Measurements from ENCODE around the gene ZBTB7A. TPM values are rescaled to one million over a fixed set of nuclear protein-coding genes. Genes with fewer than 3 reads are reported as not detected.
A peak's percentile ranks its signal among the peaks of the same experiment; 100 is the strongest.

ZBTB7A gene
- total and polyA plus RNA-seq, 2 experiments from 2014 or later, result 18.6 to 20.5 TPM

DNA sequence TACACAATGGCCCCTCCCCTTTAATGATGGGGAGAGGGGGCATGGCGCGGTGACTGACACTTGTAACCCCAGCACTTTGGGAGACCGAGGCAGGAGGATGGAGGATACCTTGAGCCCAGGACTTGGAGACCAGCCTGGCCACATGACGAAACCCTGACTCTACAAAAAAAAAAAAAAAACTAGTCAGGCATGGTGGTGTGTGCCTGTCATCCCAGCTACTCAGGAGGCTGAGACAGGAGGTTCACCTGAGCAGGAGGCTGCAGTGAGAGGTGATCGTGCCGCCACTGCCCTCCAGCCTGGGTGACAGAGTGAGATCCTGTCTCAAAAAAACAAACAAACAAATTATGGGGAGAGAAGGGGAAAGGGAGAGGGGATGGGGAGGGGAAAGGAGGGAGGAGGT, 13.8 kb upstream of the ZBTB7A start:
- TF ChIP-seq, protein P1, sequence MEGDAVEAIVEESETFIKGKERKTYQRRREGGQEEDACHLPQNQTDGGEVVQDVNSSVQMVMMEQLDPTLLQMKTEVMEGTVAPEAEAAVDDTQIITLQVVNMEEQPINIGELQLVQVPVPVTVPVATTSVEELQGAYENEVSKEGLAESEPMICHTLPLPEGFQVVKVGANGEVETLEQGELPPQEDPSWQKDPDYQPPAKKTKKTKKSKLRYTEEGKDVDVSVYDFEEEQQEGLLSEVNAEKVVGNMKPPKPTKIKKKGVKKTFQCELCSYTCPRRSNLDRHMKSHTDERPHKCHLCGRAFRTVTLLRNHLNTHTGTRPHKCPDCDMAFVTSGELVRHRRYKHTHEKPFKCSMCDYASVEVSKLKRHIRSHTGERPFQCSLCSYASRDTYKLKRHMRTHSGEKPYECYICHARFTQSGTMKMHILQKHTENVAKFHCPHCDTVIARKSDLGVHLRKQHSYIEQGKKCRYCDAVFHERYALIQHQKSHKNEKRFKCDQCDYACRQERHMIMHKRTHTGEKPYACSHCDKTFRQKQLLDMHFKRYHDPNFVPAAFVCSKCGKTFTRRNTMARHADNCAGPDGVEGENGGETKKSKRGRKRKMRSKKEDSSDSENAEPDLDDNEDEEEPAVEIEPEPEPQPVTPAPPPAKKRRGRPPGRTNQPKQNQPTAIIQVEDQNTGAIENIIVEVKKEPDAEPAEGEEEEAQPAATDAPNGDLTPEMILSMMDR (IDR thresholded peaks at IDR 0.05; ENCODE audit: low read depth, low read length), result no peak
- Histone ChIP-seq H3K4me1 (ENCODE audit: low read depth) (peaks cover 2% of the 10 kb centered on the region), H3K4me3 (no peak overlapping the region), H3K27ac (no peak overlapping the region), H3K27me3 (no peaks in the 10 kb centered on the region), H3K9me3 (ENCODE audit: low read depth) (no peaks in the 10 kb centered on the region), H3K36me3 (no peaks in the 10 kb centered on the region)
- DNase-seq (ENCODE audit: low read depth in 1 of 2, low spot score in 1 of 2), result no peak

DNA sequence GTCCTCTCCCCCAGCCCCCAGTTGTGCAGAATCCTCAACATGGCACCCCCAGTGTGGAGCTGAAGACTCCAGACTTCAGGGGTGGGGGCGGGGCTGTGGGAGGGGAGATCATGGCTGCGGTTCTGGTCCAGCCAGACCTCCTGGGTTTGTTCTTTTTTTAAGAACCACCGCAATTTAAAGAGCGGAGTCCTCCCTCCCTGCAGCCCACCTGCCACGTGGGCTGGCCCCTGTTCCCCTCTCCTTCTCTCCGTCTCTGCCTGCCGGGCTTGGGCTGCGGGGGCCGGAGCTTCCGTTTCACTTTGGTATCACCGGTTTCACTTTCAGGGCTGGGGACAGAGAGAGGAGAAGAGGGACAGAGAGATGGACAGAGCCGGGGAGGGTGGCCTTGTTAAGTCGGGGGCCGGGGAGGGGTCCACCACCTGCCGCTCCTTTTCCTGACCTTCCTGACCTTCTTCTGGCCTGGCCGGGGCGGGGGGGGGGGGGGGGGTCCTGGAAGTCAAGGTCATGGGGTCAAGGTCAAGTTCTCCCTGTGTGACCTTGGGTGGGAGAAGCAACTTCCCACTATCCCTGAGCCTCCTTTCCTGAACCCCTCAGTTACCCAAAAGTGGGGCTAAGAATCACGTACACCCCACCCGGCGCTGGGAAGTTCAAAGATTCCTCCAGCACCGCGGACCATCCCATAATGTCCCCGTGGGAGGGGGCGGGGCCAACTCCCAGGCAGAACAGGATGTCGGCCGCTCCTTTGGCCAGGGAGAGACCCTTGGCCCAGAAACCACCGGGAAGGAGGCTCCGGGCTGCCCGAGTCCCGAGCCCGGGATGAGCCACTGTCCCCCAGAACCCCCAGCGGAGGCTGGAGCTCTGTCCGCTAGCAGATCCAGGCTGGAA, 11.3 kb upstream of the ZBTB7A start:
- TF ChIP-seq, protein P1 (IDR thresholded peaks at IDR 0.05; ENCODE audit: low read depth, low read length), result no peak
- H3K36me3 ChIP-seq, result no peaks in the 10 kb centered on the region
- peak; percentile 28 to 60 for DNase-seq (ENCODE audit: low read depth in 1 of 2, low spot score in 1 of 2)
- no peak overlapping the region for H3K4me3 ChIP-seq
- H3K9me3 ChIP-seq (ENCODE audit: low read depth), result no peaks in the 10 kb centered on the region
- peaks cover 2% of the 10 kb centered on the region for H3K4me1 ChIP-seq (ENCODE audit: low read depth)
- H3K27me3 ChIP-seq, result no peaks in the 10 kb centered on the region
- H3K27ac ChIP-seq, result no peak overlapping the region

DNA sequence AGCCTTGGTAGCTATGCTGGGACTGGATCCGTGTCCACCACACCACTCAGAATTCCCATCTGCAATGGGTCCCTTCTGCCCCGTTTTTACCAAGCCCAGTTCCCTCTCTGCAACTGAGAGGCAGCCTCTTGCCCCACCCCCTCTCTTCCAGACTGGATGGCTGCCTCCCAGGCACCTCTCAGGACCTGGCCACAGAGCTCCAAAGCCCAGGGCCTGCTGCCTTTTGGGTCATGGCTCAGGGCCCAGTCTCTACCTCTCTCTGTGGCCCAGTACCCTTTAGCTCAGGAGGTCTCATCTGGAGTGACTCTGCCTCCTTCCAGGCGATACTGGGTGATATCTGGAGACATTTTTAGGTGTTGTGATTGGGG, 10.3 kb upstream of the ZBTB7A start:
- H3K27ac ChIP-seq, result no peak overlapping the region
- H3K9me3 ChIP-seq (ENCODE audit: low read depth), result no peaks in the 10 kb centered on the region
- no peaks in the 10 kb centered on the region for H3K27me3 ChIP-seq
- no peak overlapping the region for H3K4me3 ChIP-seq
- DNase-seq (ENCODE audit: low read depth in 1 of 2, low spot score in 1 of 2), result no peak
- peaks cover 2% of the 10 kb centered on the region for H3K4me1 ChIP-seq (ENCODE audit: low read depth)
- no peaks in the 10 kb centered on the region for H3K36me3 ChIP-seq
- TF ChIP-seq, protein P1 (IDR thresholded peaks at IDR 0.05; ENCODE audit: low read depth, low read length), result no peak

DNA sequence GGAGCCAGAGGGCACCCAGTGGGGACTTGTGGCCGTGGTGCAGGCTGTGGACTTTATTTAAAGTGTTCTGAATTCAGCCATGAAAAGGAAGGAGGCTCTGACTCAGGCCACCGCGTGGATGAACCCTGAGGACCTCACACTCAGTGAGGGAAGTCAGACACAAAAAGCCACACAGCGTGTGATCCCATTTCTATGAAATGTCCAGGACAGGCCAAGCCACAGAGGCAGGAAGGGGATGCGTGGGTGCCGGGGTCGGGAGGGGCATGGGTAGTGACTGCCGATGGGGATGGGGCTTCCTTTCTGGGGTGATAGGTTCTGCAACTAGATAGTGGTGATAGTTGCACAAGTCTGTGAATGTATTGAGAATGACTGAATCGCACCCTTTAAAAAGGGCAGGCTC, 8.7 kb upstream of the ZBTB7A start:
- no peaks in the 10 kb centered on the region for H3K27me3 ChIP-seq
- H3K36me3 ChIP-seq, result no peaks in the 10 kb centered on the region
- H3K9me3 ChIP-seq (ENCODE audit: low read depth), result no peaks in the 10 kb centered on the region
- no peak overlapping the region for H3K4me3 ChIP-seq
- peaks cover 2% of the 10 kb centered on the region for H3K4me1 ChIP-seq (ENCODE audit: low read depth)
- DNase-seq (ENCODE audit: low read depth in 1 of 2, low spot score in 1 of 2), result no peak
- no peak overlapping the region for H3K27ac ChIP-seq
- TF ChIP-seq, protein P1 (IDR thresholded peaks at IDR 0.05; ENCODE audit: low read depth, low read length), result no peak

DNA sequence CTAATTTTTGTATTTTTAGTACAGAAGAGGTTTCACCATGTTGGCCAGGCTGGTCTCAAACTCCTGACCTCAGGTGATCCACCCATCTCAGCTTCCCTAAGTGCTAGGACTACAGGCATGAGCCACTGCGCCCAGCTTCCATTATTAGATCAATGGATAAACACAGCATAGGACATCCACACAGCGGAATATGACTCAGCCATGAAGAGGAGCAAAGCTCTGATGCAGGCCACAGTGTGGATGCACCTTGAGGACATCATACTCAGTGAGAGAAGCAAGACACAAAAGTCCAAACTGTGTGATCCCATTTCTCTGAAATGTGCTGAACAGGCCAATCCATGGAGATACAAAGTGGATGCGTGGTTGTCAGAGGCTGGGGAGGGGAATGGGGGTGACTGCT, 4.9 kb upstream of the ZBTB7A start:
- no peaks in the 10 kb centered on the region for H3K9me3 ChIP-seq (ENCODE audit: low read depth)

More for the DNA sequence above, 4.9 kb upstream of the ZBTB7A start:
- TF ChIP-seq, protein P1 (IDR thresholded peaks at IDR 0.05; ENCODE audit: low read depth, low read length), result no peak
- Histone ChIP-seq H3K27me3 (peaks cover 16% of the 10 kb centered on the region), H3K36me3 (no peaks in the 10 kb centered on the region), H3K27ac (no peak overlapping the region), H3K4me1 (ENCODE audit: low read depth) (no peaks in the 10 kb centered on the region), H3K4me3 (no peak overlapping the region)
- no peak for DNase-seq (ENCODE audit: low read depth in 1 of 2, low spot score in 1 of 2)
